Mucosa of stomach (tissue), 1 donor: ENCODE data around the gene LPIN2.
A peak's percentile ranks its signal among the peaks of the same experiment; 100 is the strongest.
"Not testable (repeated sequence)": the region's sequence is repeated elsewhere in the genome, so short reads cannot be mapped to it uniquely, and the experiment has no call there.

ENCODE experiments used
- H3K27me3 ChIP-seq: one replicate; pipeline ENCODE4 v1.7.0; 2013; ENCODE audit warnings: mild to moderate bottlenecking, low read length; ENCODE audit not compliant: control insufficient read depth, insufficient read depth
- H3K36me3 ChIP-seq: one replicate; pipeline ENCODE4 v1.7.0; 2013; ENCODE audit warnings: low read length; ENCODE audit not compliant: control insufficient read depth, insufficient read depth
- H3K4me1 ChIP-seq: one replicate; pipeline ENCODE4 v1.7.0; 2013; ENCODE audit warnings: mild to moderate bottlenecking, low read length; ENCODE audit not compliant: control insufficient read depth, insufficient read depth
- H3K4me3 ChIP-seq: one replicate; pipeline ENCODE4 v1.7.0; 2013; ENCODE audit warnings: low read length
- H3K9ac ChIP-seq: one replicate; pipeline ENCODE4 v1.7.0; 2013; ENCODE audit warnings: mild to moderate bottlenecking, low read length, moderate library complexity
- H3K9me3 ChIP-seq: one replicate; pipeline ENCODE4 v1.7.0; 2013; ENCODE audit warnings: mild to moderate bottlenecking, low read length, moderate library complexity; ENCODE audit not compliant: control insufficient read depth
- donor health status: Pancreatic carcinoma.

The LPIN2 gene

GRCh38 chr18:3054214-3054613 lies 41.3 kb upstream of the LPIN2 start:
- H3K4me1 ChIP-seq = peaks cover 54% of the 10 kb centered on the region
- H3K27me3 ChIP-seq = no peaks in the 10 kb centered on the region
- H3K36me3 ChIP-seq = no peaks in the 10 kb centered on the region
- H3K4me3 ChIP-seq = no peak overlapping the region
- no peak overlapping the region for H3K9ac ChIP-seq
- no peaks in the 10 kb centered on the region for H3K9me3 ChIP-seq

- Histone ChIP-seq H3K36me3 (no peaks in the 10 kb centered on the region), H3K4me3 (no peak overlapping the region), H3K27me3 (no peaks in the 10 kb centered on the region), H3K4me1 (peaks cover 46% of the 10 kb centered on the region), H3K9me3 (no peaks in the 10 kb centered on the region), H3K9ac (no peak overlapping the region)
Observed at GRCh38 chr18:3053081-3053480, 40.1 kb upstream of the LPIN2 start.

- Histone ChIP-seq H3K9ac (peak overlapping the region; percentile 68), H3K4me3 (no peak overlapping the region), H3K36me3 (no peaks in the 10 kb centered on the region), H3K9me3 (no peaks in the 10 kb centered on the region), H3K4me1 (peaks cover 42% of the 10 kb centered on the region), H3K27me3 (no peaks in the 10 kb centered on the region)
Observed at GRCh38 chr18:3052411-3052758, 39.4 kb upstream of the LPIN2 start.

GRCh38 chr18:3051718-3052410 lies 38.9 kb upstream of the LPIN2 start:
- no peaks in the 10 kb centered on the region for H3K9me3 ChIP-seq
- H3K4me1 ChIP-seq = peaks cover 37% of the 10 kb centered on the region
- no peaks in the 10 kb centered on the region for H3K36me3 ChIP-seq
- H3K27me3 ChIP-seq = no peaks in the 10 kb centered on the region
- peak overlapping the region; percentile 68 for H3K9ac ChIP-seq
- no peak overlapping the region for H3K4me3 ChIP-seq

GRCh38 chr18:3049897-3050454 lies 37.0 kb upstream of the LPIN2 start:
- H3K4me1 ChIP-seq = peaks cover 35% of the 10 kb centered on the region
- H3K9me3 ChIP-seq, H3K4me3 ChIP-seq, H3K27me3 ChIP-seq, H3K36me3 ChIP-seq, H3K9ac ChIP-seq: not testable (repeated sequence)

- Histone ChIP-seq H3K4me3 (no peak overlapping the region), H3K27me3 (no peaks in the 10 kb centered on the region), H3K9ac (no peak overlapping the region), H3K9me3 (no peaks in the 10 kb centered on the region), H3K4me1 (peaks cover 42% of the 10 kb centered on the region), H3K36me3 (no peaks in the 10 kb centered on the region)
Observed at GRCh38 chr18:3048820-3049349, 35.9 kb upstream of the LPIN2 start.

- no peak overlapping the region for H3K9ac ChIP-seq
Observed at GRCh38 chr18:3048121-3048520, 35.2 kb upstream of the LPIN2 start.

GRCh38 chr18:3046216-3046808 lies 33.4 kb upstream of the LPIN2 start:
- no peak overlapping the region for H3K9ac ChIP-seq
- H3K36me3 ChIP-seq = no peaks in the 10 kb centered on the region
- peaks cover 48% of the 10 kb centered on the region for H3K4me1 ChIP-seq
- H3K4me3 ChIP-seq = no peak overlapping the region
- H3K9me3 ChIP-seq = no peaks in the 10 kb centered on the region
- H3K27me3 ChIP-seq = no peaks in the 10 kb centered on the region

More at GRCh38 chr18:3048121-3048520, 35.2 kb upstream of the LPIN2 start:
- Histone ChIP-seq H3K4me1 (peaks cover 42% of the 10 kb centered on the region), H3K36me3 (no peaks in the 10 kb centered on the region), H3K27me3 (no peaks in the 10 kb centered on the region), H3K4me3 (no peak overlapping the region), H3K9me3 (no peaks in the 10 kb centered on the region)

- peak overlapping the region; percentile 45 for H3K9ac ChIP-seq
Observed at GRCh38 chr18:3044931-3045698, 32.2 kb upstream of the LPIN2 start.

GRCh38 chr18:3042379-3042778 lies 29.4 kb upstream of the LPIN2 start:
- H3K36me3 ChIP-seq = no peaks in the 10 kb centered on the region
- no peaks in the 10 kb centered on the region for H3K9me3 ChIP-seq
- H3K27me3 ChIP-seq = no peaks in the 10 kb centered on the region
- H3K9ac ChIP-seq = peak overlapping the region; percentile 4
- no peak overlapping the region for H3K4me3 ChIP-seq
- H3K4me1 ChIP-seq = peaks cover 47% of the 10 kb centered on the region

More at GRCh38 chr18:3044931-3045698, 32.2 kb upstream of the LPIN2 start:
- H3K9me3 ChIP-seq = no peaks in the 10 kb centered on the region
- no peaks in the 10 kb centered on the region for H3K36me3 ChIP-seq
- no peaks in the 10 kb centered on the region for H3K27me3 ChIP-seq
- peaks cover 44% of the 10 kb centered on the region for H3K4me1 ChIP-seq
- H3K4me3 ChIP-seq = no peak overlapping the region

GRCh38 chr18:3041843-3042242 lies 28.9 kb upstream of the LPIN2 start:
- Histone ChIP-seq H3K36me3 (no peaks in the 10 kb centered on the region), H3K9me3 (no peaks in the 10 kb centered on the region), H3K27me3 (no peaks in the 10 kb centered on the region), H3K4me3 (no peak overlapping the region), H3K4me1 (peaks cover 47% of the 10 kb centered on the region), H3K9ac (peak overlapping the region; percentile 4)

- H3K4me1 ChIP-seq = peaks cover 46% of the 10 kb centered on the region
- no peaks in the 10 kb centered on the region for H3K27me3 ChIP-seq
- no peak overlapping the region for H3K9ac ChIP-seq
- no peaks in the 10 kb centered on the region for H3K36me3 ChIP-seq
- H3K9me3 ChIP-seq = no peaks in the 10 kb centered on the region
- no peak overlapping the region for H3K4me3 ChIP-seq
Observed at GRCh38 chr18:3040881-3041280, 27.9 kb upstream of the LPIN2 start.
